A549 (cell line): ENCODE results near the gene CDC14A. TPM values are rescaled to one million over a fixed set of nuclear protein-coding genes. Genes with fewer than 3 reads are reported as not detected.

ENCODE experiments used
- ATAC-seq, 2 experiments: fragments of 200-7000 bp in 1 of 2; fragments of >200 bp in 1 of 2; cut with Nextera tagmentation in 1 of 2; cut with Tn5 transposase in 1 of 2; 3 replicates each; pipeline versions ENCODE4 v1.8.0 to v1.9.1; 2018 to 2020; ENCODE audit warnings: mild to moderate bottlenecking in 1 of 2, moderate library complexity in 1 of 2
- CTCF ChIA-PET: fragments of 300-600 bp; sonication (Branson Sonifier 250); formaldehyde crosslinking; extraction: SDS; loops from one replicate; lab custom pipeline; 2021; ENCODE audit warnings: antibody characterized with exemption, inconsistent platforms; lab: Yijun Ruan, JAX
- POLR2A ChIA-PET: fragments of 350-600 bp; formaldehyde crosslinking; extraction: SDS; loops from one replicate; lab custom pipeline; 2021; ENCODE audit warnings: antibody characterized with exemption, inconsistent platforms; lab: Yijun Ruan, JAX
- DNase-seq, 2 experiments: peaks; one replicate each; pipeline versions ENCODE4 v3.0.0 to v3.0.0-alpha.2; 2011 to 2016; ENCODE audit warnings: low read depth in 1 of 2, low spot score in 1 of 2
- FAIRE-seq: peaks from 2 replicates; lab custom pipeline; 2011; peaks lifted over from hg19 to GRCh38; lab: Jason Lieb, UNC
- H3K27ac ChIP-seq, 2 experiments: fragments of >200 bp; sonication (Bioruptor Twin); formaldehyde crosslinking; 3 replicates each; pipeline ENCODE4 v1.5.1; 2016 to 2017
- H3K4me1 ChIP-seq: fragments of >200 bp; sonication (Bioruptor Twin); formaldehyde crosslinking; 3 replicates; pipeline ENCODE4 v1.6.1; 2016
- H3K4me2 ChIP-seq: fragments of >200 bp; sonication (Bioruptor Twin); formaldehyde crosslinking; 3 replicates; pipeline ENCODE4 v1.6.1; 2016
- H3K4me3 ChIP-seq: fragments of >200 bp; sonication (Bioruptor Twin); formaldehyde crosslinking; 3 replicates; pipeline ENCODE4 v1.5.1; 2016
- H3K9me3 ChIP-seq: fragments of >200 bp; sonication (Bioruptor Twin); formaldehyde crosslinking; 3 replicates; pipeline ENCODE4 v1.6.1; 2016
- ATOH8 ChIP-seq: fragments of 250-450 bp; sonication (Bioruptor Pico); IDR thresholded peaks from 2 replicates; pipeline ENCODE4 v1.5.0; 2020; ENCODE audit warnings: low read depth, mild to moderate bottlenecking, moderate library complexity
- BCL3 ChIP-seq: fragments of >200 bp; sonication (Bioruptor Twin); formaldehyde crosslinking; IDR thresholded peaks from 3 replicates; pipeline ENCODE4 v1.6.1; 2016
- BHLHE40 ChIP-seq: IDR thresholded peaks from 2 replicates; pipeline ENCODE4 v1.6.1; 2012; ENCODE audit warnings: low read depth, low read length, inconsistent platforms
- CBX2 ChIP-seq: fragments of 200-600 bp; sonication (generic); IDR thresholded peaks from 2 replicates; pipeline ENCODE4 v1.6.1; 2016; ENCODE audit warnings: low read depth, mild to moderate bottlenecking, borderline replicate concordance
- CBX8 ChIP-seq: fragments of 200-600 bp; sonication (generic); IDR thresholded peaks from 2 replicates; pipeline ENCODE4 v1.6.1; 2016
- CEBPB ChIP-seq, 2 experiments: fragments of >200 bp in 1 of 2; sonication (Bioruptor Twin) in 1 of 2; formaldehyde crosslinking in 1 of 2; IDR thresholded peaks; 2 replicates each; pipeline ENCODE4 v1.6.1; 2012 to 2016
- CHD4 ChIP-seq: fragments of 200-600 bp; sonication (generic); IDR thresholded peaks from 2 replicates; pipeline ENCODE4 v1.6.1; 2016; ENCODE audit warnings: antibody characterized with exemption, mild to moderate bottlenecking, borderline replicate concordance
- EHF ChIP-seq: fragments of 250-450 bp; sonication (Bioruptor Pico); IDR thresholded peaks from 2 replicates; pipeline ENCODE4 v1.5.0; 2020; ENCODE audit warnings: mild to moderate bottlenecking
- EHMT2 ChIP-seq: fragments of 200-600 bp; sonication (generic); IDR thresholded peaks from 2 replicates; pipeline ENCODE4 v1.6.1; 2016; ENCODE audit warnings: antibody characterized with exemption, low read depth, mild to moderate bottlenecking, moderate library complexity
- EP300 ChIP-seq, 2 experiments: fragments of >200 bp; sonication (Bioruptor Twin); formaldehyde crosslinking; IDR thresholded peaks; 2 replicates in 1 of 2; 3 replicates in 1 of 2; pipeline ENCODE4 v1.6.1; 2016 to 2017
- ESRRA ChIP-seq: fragments of 150-350 bp; IDR thresholded peaks from 2 replicates; pipeline ENCODE4 v1.6.1; 2014; ENCODE audit warnings: mild to moderate bottlenecking, low read length, borderline replicate concordance
- FOSL2 ChIP-seq, 2 experiments: fragments of 450-650 bp in 1 of 2; fragments of >200 bp in 1 of 2; sonication (Bioruptor Twin) in 1 of 2; formaldehyde crosslinking; IDR thresholded peaks; 2 replicates each; pipeline versions ENCODE4 v1.5.0 to v1.6.1; 2016 to 2020; ENCODE audit warnings: mild to moderate bottlenecking in 1 of 2, moderate library complexity in 1 of 2
- FOXS1 ChIP-seq: fragments of 250-450 bp; sonication (Bioruptor Pico); IDR thresholded peaks from 2 replicates; pipeline ENCODE4 v1.5.0; 2020; ENCODE audit warnings: mild to moderate bottlenecking, moderate library complexity
- GATA3 ChIP-seq: IDR thresholded peaks from 2 replicates; pipeline ENCODE4 v1.6.1; 2012; ENCODE audit warnings: borderline replicate concordance
- HEYL ChIP-seq: fragments of 250-450 bp; sonication (Bioruptor Pico); IDR thresholded peaks from 2 replicates; pipeline ENCODE4 v1.8.0; 2021; ENCODE audit warnings: mild to moderate bottlenecking, moderate library complexity
- HOXB13 ChIP-seq: fragments of 250-450 bp; sonication (Bioruptor Pico); IDR thresholded peaks from 2 replicates; pipeline ENCODE4 v1.5.0; 2020; ENCODE audit warnings: low read depth, mild to moderate bottlenecking, moderate library complexity
- HOXB5 ChIP-seq: fragments of 250-450 bp; sonication (Bioruptor Pico); IDR thresholded peaks from 2 replicates; pipeline ENCODE4 v1.5.0; 2020; ENCODE audit warnings: mild to moderate bottlenecking, moderate library complexity
- JUN ChIP-seq, 2 experiments: fragments of >200 bp; sonication (Bioruptor Twin); formaldehyde crosslinking; IDR thresholded peaks; 2 replicates in 1 of 2; 3 replicates in 1 of 2; pipeline ENCODE4 v1.6.1; 2016 to 2017
- JUNB ChIP-seq: fragments of >200 bp; sonication (Bioruptor Twin); formaldehyde crosslinking; IDR thresholded peaks from 2 replicates; pipeline ENCODE4 v1.6.1; 2016
- KDM5A ChIP-seq: fragments of 200-600 bp; sonication (generic); IDR thresholded peaks from 2 replicates; pipeline ENCODE4 v1.6.1; 2016; ENCODE audit warnings: antibody characterized with exemption, mild to moderate bottlenecking
- MAFK ChIP-seq: fragments of 450-650 bp; IDR thresholded peaks from 2 replicates; pipeline ENCODE4 v1.6.1; 2014; ENCODE audit not compliant: partially characterized antibody
- MAX ChIP-seq: IDR thresholded peaks from 2 replicates; pipeline ENCODE4 v1.6.1; 2012
- MAZ ChIP-seq: fragments of 150-350 bp; IDR thresholded peaks from 2 replicates; pipeline ENCODE4 v1.6.1; 2014; ENCODE audit warnings: antibody characterized with exemption, low read depth, low read length, borderline replicate concordance
- MYC ChIP-seq: IDR thresholded peaks from 2 replicates; pipeline ENCODE4 v1.6.1; 2012; ENCODE audit warnings: mild to moderate bottlenecking, inconsistent platforms, low read length, improper control_type of control experiment, borderline replicate concordance
- PHF8 ChIP-seq: fragments of 200-600 bp; sonication (generic); IDR thresholded peaks from 2 replicates; pipeline ENCODE4 v1.6.1; 2016; ENCODE audit warnings: low read depth, mild to moderate bottlenecking, antibody characterized with exemption, moderate library complexity, borderline replicate concordance
- POLR2AphosphoS2 ChIP-seq: conservative IDR thresholded peaks from 2 replicates; pipeline ENCODE4 v1.6.1; 2012; ENCODE audit warnings: low read length, improper control_type of control experiment, inconsistent platforms
- RARB ChIP-seq: fragments of 250-450 bp; sonication (Bioruptor Pico); IDR thresholded peaks from 2 replicates; pipeline ENCODE4 v1.8.0; 2021; ENCODE audit warnings: mild to moderate bottlenecking, moderate library complexity
- RNF2 ChIP-seq: fragments of 200-600 bp; sonication (generic); IDR thresholded peaks from 2 replicates; pipeline ENCODE4 v1.6.1; 2016; ENCODE audit warnings: low read depth, mild to moderate bottlenecking, antibody characterized with exemption, moderate library complexity, borderline replicate concordance
- SMC3 ChIP-seq: fragments of >200 bp; sonication (Bioruptor Twin); formaldehyde crosslinking; IDR thresholded peaks from 3 replicates; pipeline ENCODE4 v1.6.1; 2018; ENCODE audit warnings: inconsistent platforms
- TFCP2L1 ChIP-seq: fragments of 250-450 bp; sonication (Bioruptor Pico); IDR thresholded peaks from 2 replicates; pipeline ENCODE4 v1.5.0; 2021; ENCODE audit warnings: mild to moderate bottlenecking
- ZFP36 ChIP-seq: fragments of 450-650 bp; IDR thresholded peaks from 2 replicates; pipeline ENCODE4 v1.6.1; 2014; ENCODE audit warnings: borderline replicate concordance; ENCODE audit not compliant: partially characterized antibody
- ZSCAN20 ChIP-seq: fragments of 250-450 bp; sonication (Bioruptor Pico); IDR thresholded peaks from 2 replicates; pipeline ENCODE4 v1.8.0; 2022; ENCODE audit warnings: mild to moderate bottlenecking, moderate library complexity
- WGBS: methylation state at CpG from one replicate; pipeline ENCODE4 v1.1.6; 2017; ENCODE audit errors: missing lambda C conversion rate; 5-methylcytosine and 5-hydroxymethylcytosine counted together
- polyA plus RNA-seq, 4 experiments: library from polyadenylated mRNA; depleted of rRNA in 3 of 4; stranded (reverse); fragments of >200 nt; fragmentation: RNase III in 1 of 4; extraction: RNeasy Plus Mini Kit Qiagen cat#74134 plus additional on column Dnase treatment in 1 of 4; gene quantifications; 2 replicates in 3 of 4; 3 replicates in 1 of 4; pipeline ENCODE4 v1.2.3, GENCODE V29; 2011 to 2017

CDC14A gene
- polyA plus RNA-seq, 2 of the 4 experiments (the other 2 are of a cell fraction), result 1.6 to 4.1 TPM

GRCh38 chr1:100485855-100486258 is 133.6 kb downstream of the CDC14A start:
- H3K4me2 ChIP-seq, result no peak overlapping the region
- no peak for ATAC-seq
- CTCF ChIA-PET, result no interaction called here

GRCh38 chr1:100494393-100495084 is 142.2 kb downstream of the CDC14A start:
- no peak for DNase-seq
- TF ChIP-seq PHF8 (no peak), POLR2AphosphoS2 (no peak), CHD4 (no peak), MYC (no peak), CBX8 (no peak), BHLHE40 (no peak), GATA3 (no peak), ATOH8 (CRISPR knock-in tag) (no peak), MAZ (no peak), RARB (CRISPR knock-in tag) (no peak), ZSCAN20 (CRISPR knock-in tag) (no peak), ZFP36 (no peak)
- ATAC-seq, result no peak
- FAIRE-seq, result no peak
- CTCF ChIA-PET, result no interaction called here
- POLR2A ChIA-PET, result no interaction called here
- no peak overlapping the region for H3K27ac ChIP-seq
- no peaks in the 10 kb centered on the region for H3K9me3 ChIP-seq
- WGBS, result 80% methylated on average over 4 of the region's 4 CpGs
- no peak overlapping the region for H3K4me3 ChIP-seq
- no peaks in the 10 kb centered on the region for H3K4me1 ChIP-seq
- no peak overlapping the region for H3K4me2 ChIP-seq

More at GRCh38 chr1:100485855-100486258, 133.6 kb downstream of the CDC14A start:
- POLR2A ChIA-PET, result no interaction called here
- FAIRE-seq, result no peak
- no peaks in the 10 kb centered on the region for H3K9me3 ChIP-seq
- no peak for DNase-seq
- 34% methylated on average over 2 of the region's 2 CpGs for WGBS
- no peak overlapping the region for H3K4me3 ChIP-seq
- H3K27ac ChIP-seq, result no peak overlapping the region
- no peak for TF ChIP-seq EHF (CRISPR knock-in tag)
- peaks cover 5% of the 10 kb centered on the region; the same call in 1 of the 3 replicates for H3K4me1 ChIP-seq

- FAIRE-seq (no peak), DNase-seq (no peak), ATAC-seq (no peak)
- no peak overlapping the region for H3K27ac ChIP-seq
- 97% methylated on average over 2 of the region's 2 CpGs for WGBS
- H3K4me2 ChIP-seq, result no peak overlapping the region
- H3K4me3 ChIP-seq, result no peak overlapping the region
- TF ChIP-seq CEBPB (IDR thresholded peaks at IDR 0.05) (no peak), HOXB13 (no peak), BCL3 (no peak), JUN (IDR thresholded peaks at IDR 0.05) (no peak)
- no peaks in the 10 kb centered on the region for H3K4me1 ChIP-seq
- ChIA-PET POLR2A (no interaction called here), CTCF (interaction anchor here (0.9 kb wide), 1 partner anchor 44 kb away, joined by 3 read pairs; no protein-coding TSS in a partner anchor)
- no peaks in the 10 kb centered on the region for H3K9me3 ChIP-seq
Observed at GRCh38 chr1:100496896-100497295, 144.6 kb downstream of the CDC14A start.

- ChIA-PET POLR2A (no interaction called here), CTCF (interaction anchor here (0.7 kb wide), 1 partner anchor 991 kb away, joined by 3 read pairs; no protein-coding TSS in a partner anchor)
- Histone ChIP-seq H3K9me3 (no peaks in the 10 kb centered on the region), H3K4me2 (no peak overlapping the region), H3K4me1 (no peaks in the 10 kb centered on the region), H3K4me3 (no peak overlapping the region), H3K27ac (no peak overlapping the region)
- ATAC-seq, result no peak
- FAIRE-seq, result no peak
- no peak for DNase-seq
- WGBS, result 72% methylated on average over 4 of the region's 4 CpGs
- TF ChIP-seq CBX8 (no peak), FOXS1 (CRISPR knock-in tag) (no peak), SMC3 (no peak), ESRRA (no peak), MAFK (no peak), EHMT2 (no peak), FOSL2 (IDR thresholded peaks at IDR 0.05) (no peak), FOSL2 (CRISPR knock-in tag; IDR thresholded peaks at IDR 0.05) (no peak), KDM5A (no peak), JUNB (no peak), HEYL (no peak), TFCP2L1 (CRISPR knock-in tag) (no peak), POLR2AphosphoS2 (no peak), CBX2 (no peak), MAX (no peak), HOXB5 (CRISPR knock-in tag) (no peak), EP300 (IDR thresholded peaks at IDR 0.05) (no peak), RNF2 (no peak)
Observed at GRCh38 chr1:100497796-100498195, 145.5 kb downstream of the CDC14A start.
